ENCODE results near the gene TGFBR2.
"Not testable (repeated sequence)": the region's sequence is repeated elsewhere in the genome, so short reads cannot be mapped to it uniquely, and the experiment has no call there.

Gene TGFBR2

DNA sequence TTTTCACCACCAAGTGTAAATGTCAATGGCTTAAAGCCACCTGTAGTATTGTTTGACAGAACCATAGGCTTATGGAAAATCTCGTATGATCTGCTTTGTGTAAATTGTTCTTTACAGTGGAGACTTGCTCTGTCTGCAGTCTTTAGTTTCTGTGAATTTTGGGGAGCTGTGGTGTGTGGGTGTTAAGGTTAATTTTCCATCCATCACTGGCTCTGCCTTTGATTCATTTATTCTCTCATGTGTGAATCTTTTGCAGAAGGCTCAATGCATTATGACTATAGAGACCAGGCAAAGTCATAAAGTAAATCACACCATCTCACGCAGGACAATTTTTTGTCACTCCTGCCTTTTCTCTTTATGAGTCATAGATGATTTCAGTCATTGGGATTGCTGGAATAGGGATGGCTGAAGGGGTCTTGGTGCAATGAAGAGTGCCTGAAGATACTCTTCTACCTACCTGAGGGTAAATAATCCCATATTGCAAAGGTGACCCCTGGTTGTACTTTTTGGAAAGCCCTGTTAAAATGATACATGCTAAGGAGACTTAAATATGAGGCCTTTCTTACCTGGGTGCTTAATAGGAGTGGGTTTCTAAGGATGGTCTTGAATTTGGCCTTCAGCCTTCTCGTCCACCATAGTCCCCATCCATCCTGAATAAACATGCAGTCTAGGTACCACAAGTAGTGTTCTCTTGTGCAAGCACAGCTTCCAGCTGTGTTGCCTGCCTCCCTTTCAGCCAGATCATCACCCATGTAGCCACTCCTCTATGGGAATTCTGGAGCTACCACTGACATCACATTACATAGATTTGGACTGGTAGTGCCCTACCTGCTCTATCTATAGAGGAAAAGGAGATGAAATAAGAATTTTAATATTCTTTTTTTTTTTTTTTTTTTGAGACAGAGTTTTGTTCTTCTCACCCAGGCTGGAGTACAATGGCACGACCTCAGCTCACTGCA lies 14.3 kb downstream of the TGFBR2 start:
- no peak for DNase-seq

DNA sequence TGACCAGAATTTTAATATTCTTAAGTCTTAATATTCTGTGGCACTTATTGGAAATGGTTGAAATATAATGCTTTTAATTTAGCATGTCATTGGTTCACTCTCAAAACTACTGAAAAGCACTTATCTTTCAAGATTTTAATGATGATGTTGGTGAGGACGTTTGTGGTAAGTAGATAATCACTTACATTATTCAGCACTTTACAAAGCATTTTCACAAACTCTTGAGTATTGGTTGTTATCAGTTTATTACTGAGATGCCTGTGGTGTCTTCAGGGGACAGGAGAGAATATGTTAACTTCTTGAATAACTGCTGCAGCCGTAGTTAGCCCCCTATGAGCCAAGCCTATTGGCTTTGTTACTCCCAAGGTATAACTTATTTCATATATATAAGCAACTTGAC lies 15.2 kb downstream of the TGFBR2 start:
- no peak for DNase-seq

DNA sequence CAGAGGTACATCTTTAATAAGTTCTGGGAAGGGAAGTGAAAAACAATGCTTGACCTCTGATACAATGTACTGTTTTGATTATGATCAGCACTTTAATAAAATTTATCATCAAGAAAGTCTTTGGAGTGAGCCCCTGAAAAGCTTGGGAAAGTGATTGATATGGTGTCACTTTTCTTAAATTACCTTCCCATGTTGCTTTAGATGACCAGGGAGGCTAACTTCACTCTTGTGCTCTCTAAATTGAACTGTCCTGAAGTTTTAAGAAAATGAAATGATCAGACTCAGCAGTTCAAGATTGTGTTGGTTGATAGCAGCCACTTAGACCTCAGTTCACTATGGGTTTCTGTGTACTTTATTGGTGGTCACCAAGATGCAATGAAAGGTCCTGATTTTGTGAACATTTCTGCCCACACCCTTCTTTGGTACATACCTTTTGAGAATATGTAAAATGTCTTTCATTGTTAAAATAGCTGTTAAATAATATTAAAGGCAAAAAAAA lies 15.7 kb downstream of the TGFBR2 start:
- DNase-seq, result no peak

DNA sequence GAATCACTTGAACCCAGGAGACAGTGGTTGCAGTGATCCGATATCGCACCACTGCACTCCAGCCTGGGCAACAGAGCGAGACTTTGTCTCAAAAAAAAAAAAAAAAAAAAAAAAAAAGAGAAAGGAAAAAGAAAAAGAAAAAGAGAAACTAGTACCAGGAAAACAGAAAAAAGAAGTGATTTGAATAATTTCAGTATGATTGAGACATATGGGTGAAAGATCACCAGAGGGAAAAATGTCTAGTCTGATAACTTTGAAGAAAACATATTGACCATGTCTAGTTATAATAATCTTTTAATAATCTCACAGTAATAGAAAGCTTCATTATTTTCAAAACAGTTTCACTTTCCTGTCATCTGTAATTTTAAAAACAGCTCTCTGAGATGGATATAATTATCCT lies 16.4 kb downstream of the TGFBR2 start:
- no peak for DNase-seq

DNA sequence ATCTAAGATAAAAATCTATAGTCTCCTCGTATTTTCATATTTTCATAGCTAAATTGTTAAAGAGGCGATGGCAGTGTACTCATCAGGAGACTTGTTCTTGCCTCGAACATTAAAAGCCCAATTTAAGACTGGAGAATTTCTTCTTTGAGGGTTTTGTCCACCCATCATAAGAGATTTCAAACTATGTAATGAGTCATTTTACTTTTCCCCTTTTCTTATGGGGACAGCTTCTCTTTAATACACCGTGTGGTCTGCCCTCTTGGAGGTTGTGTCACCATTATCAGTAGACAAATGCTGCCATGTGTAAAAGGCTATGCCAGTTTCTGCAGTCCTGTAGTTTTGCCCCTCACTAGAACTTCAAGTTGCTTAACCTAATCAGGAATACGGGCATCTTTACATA lies 16.9 kb downstream of the TGFBR2 start:
- DNase-seq, result no peak

DNA sequence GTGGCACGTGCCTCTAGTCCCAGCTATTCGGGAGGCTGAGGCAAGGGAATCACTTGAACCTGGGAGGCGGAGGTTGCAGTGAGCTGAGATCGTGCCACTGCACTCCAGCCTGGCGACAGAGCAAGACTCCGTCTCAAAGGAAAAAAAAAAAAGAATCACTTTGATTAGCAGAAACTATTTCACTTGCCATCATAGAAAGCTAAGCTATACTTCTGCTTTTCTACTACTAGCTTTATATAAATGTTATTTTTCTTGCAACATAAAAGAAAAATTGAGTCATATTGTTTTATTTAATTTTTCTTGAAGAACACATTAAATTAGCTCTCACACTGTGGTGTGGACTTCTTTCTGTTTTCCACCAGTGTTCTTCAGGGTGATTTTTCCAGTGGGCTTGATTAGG lies 18.1 kb downstream of the TGFBR2 start:
- DNase-seq, result not testable (repeated sequence)

DNA sequence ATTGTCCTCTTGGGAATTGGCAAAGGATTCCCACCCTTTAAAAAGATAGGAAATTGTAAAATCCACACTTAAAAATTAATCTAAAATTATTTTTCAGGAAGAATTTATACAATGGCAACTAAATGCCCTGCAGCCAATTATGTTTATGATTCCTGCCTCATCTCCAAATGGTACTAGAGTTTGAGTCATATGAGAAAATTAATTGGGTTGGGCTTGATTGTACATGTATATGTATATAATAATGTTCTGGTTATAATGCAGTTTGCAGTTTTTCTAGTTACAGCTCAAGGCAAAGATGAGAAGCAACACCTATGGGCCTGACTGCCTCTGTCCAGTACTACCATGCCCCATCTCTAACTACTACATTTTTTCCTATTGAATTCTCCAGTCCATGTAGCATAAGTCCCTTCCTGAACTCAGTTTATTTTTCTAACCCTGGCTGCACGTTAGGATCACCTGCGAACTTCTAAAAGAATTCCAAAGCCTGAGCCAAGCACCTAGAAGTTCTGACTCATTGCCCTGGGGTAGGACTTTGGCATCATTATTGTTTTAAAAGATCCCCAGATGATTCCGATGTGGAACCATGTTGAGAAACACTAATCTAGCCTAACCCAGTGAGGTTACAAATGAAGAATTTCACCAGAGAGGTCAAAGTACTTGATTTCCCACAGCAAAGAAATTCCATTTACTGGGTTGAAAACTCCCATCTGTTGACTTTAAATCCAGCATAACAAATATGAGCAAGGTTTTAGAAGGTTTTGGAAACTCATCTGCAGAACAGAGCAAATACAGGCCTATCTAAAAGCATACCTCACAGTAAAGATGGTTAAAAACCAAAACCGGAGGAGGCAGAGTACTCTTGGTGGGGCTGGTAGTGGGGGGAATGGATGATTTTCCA lies 19.4 kb downstream of the TGFBR2 start:
- DNase-seq, result no peak

DNA sequence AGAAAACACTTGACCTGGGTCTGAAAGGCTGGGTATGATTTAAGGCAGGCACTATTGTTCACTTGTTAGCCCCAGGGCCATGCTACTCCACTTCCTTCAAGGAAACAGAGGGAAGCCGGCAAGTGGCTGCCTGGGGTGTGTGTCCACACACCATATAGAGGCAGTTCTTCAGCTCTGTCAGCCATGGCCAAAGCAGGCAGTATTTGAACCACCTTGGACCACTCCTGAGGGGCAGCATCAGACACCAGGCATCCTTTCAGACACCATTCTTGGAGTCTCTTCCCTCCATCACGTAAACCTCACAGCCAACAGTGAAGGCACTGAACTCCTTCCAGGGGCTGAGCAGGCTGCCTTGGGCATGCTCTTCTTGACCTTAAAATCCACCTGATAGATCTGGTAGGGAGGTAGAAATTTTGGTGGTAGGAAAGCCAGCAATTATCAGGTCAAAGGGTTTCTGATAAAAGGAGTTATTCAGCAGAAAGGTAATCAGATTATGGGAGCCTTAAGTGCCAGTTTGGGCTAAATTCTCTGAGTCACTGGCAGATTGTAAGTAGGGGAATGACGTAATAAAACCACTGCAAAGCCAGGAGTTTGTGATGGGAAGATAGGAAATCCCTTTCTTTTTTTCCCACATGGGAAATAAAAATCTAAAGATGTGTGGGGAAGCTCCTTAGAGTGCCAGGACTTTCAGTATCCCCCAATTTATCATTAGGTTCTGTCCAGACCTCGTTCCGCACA lies 20.2 kb downstream of the TGFBR2 start:
- no peak for DNase-seq

DNA sequence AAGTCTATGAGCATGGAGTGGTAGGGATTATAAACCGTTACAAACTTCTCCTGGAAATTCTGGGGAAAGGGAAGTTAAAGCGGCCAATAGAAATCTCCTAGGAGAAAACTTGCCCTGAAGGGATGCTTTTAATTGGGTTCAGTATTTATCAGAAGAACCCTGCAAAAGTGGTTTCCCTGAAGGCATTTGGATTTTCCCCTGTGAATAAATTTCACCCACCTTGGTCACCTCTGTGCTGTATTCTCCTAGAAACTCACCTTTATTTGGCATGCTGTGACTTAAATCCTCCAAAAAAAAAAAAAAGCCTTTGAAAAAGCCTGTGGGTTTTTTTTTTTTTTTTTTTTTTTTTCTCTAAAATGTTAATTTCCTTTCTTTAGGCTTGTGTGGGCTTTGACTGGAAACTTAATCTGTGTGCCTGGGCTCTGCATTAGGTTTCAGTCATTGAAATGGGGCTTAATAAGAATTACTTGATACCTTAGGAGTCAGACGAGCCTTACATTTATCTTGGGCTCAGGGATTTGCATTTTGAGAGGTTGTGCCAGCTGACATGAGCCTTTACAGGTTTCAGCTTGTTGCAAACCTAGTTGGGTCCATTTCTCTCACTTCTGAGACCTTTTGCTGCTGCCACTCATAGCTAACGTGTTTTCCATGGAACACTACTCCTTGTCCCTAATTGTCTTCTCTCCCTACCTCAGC lies 22.0 kb downstream of the TGFBR2 start:
- DNase-seq, result no peak

DNA sequence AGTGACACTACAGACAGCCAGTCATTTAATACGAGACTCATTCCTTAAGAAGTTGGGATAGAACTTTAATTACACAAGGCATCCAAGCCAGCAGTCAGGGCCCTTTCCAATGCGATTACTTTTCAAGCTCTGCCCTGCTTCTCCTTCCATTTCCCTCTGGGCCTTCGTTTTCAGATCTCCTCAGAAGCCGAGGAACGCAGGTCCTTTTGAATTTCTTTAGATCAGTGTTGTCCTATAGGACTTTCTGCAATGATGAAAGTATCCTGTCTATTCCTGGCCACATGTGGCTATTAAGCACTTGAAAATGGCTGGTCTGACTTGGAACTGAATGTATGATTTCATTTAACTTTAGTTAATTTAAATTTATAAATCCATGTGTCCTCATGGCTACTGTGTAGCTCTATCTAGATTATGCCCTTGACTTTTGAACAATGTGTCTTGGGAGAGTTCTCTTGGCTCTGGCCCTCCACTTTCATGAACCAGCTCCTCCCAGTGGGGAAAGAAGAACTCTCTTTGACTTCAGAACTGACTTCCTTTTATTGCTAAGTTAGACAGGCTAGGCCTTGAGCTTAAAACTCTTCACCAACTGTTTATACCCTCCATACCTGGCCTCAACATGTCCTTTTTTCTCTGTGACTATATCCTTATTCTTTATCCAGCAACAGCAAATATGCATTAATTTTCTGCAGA lies 22.6 kb downstream of the TGFBR2 start:
- no peak for DNase-seq

DNA sequence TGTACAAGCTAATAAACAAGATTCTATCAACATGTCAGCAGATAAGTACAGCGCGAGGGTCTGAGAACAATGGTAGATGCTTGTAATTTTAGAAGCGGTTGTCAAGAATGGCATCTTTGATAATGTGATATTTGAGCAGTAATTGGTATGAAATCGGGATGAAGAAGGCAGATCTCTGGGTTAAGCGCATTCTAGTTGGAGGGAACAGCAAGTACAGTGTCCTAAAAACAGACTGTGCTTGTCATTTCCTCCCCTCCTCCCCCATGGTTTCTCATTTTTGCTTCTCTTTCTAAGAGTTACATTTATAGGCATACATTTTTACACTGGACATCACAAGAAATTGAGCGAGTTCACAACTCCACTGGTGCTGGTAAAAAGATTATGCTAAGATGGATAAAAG lies 23.3 kb downstream of the TGFBR2 start:
- no peak for DNase-seq

DNA sequence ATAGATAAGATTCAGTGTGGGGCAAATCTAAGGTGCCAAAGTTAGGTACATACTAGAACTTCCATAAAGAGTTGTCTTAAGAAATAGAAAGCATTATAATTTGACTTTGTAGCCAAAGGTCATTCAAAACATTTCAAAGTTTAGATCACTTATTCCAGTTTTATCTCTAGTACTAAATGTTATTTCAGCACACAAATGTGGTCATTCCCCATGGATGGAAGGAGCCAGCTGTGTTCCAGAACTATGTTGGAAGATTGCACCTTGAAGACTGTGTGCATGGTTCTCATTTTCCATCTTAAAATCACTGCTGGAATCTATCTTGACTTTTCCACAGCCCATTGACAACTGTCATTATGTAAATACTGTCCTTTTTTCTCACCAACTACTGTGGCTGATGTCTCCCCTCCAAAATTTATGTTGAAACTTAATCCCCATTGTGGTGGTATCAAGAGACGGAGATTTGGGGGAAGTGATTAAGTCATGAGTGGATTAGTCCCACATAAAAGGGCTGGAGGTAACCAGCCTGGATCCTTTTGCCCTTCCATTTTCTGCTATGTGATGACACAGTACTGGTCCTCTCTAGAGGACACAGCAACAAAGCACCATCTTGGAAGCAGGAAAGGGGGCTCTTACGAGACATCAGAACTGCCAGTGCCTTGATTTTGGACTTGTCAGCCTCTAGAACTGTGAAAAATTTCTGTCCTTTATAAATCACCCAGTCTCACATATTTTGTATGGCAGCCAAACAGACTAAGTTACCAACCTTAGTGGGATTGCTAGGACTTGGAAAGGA lies 24.0 kb downstream of the TGFBR2 start:
- DNase-seq, result no peak

DNA sequence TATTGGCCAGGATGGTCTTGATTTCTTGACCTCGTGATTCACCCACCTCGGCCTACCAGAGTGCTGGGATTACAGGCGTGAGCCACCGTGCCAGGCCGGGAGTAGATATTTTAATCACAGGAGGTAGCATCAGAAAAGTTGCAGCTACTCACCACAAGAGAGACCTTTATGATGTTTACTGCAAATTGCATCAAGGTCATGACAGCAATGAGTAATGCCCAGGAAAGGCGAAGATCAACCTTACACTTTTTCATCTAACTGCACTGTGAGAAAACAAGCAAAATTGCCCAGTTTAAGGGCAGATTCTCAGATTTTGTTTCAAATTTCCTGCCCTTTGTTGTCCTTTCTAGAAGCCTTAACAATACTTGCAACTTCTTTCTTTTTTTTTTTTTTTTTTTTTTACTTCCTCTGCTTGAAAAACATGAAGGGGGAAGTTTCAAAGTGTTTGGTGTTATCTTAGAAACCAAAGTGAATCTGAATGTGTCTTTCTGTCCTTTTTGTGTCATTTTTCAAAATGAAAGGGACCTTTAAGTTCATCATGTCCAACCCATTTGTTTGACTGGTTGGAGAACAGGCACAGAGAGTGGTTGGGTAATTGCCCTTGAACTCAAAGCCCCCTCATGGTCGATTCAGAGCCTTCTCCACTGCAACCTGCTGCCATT lies 25.0 kb downstream of the TGFBR2 start:
- DNase-seq, result no peak

DNA sequence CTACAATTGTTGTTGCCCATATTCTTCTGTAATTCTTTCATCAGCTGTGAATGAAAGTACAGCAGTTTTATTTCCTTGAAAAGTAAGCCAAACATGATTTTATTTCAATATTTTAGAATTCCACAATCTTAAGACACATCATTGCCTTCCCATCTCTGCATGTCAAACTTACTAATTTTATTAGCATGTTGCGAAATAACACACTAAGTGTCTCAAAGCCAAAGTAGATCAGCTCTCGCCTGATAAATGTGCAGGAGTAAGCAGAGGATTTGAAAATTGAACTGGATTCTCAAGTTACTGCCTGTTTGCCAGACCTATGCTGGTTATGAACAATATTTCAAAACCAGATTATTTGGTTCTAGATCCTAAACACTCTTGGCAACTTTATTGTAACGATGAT lies 25.7 kb downstream of the TGFBR2 start:
- no peak for DNase-seq

DNA sequence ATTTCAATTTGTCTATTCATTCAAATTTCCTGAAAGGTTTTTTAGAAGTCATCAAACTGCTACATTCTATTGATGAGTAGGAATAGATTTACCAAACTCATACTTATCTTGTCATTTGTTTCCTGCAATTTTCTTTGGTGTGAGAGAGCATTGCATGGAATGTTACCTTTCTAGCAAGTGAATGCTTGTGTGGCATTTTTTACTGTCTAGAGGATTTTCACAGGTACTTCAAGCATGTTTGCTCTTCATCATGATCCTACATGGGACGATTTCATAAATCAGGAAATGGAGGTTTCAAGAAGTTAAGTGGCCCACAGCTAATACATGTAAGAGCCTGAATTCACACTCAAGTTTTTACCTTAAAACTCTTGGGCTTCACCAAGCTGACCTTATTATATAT lies 26.1 kb downstream of the TGFBR2 start:
- DNase-seq, result no peak

DNA sequence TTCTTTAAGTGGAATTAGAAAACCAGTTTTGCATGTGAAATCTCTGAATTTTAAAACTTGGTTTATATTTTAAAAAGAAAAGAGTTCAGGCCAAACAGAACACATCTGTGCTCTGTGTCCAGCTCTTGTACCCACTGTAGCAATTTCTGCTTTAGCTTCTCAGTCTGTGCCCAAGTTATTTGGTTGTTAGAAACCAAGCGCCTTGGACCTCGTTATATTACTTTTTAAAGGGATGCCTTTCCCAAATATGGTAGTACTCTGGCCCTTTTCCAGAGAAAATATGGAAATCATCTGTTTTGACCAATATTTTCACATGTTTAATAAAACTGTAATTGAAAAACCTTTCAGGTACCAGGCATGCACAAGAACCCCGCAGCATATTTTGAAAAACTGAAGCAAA lies 27.3 kb downstream of the TGFBR2 start:
- no peak for DNase-seq

DNA sequence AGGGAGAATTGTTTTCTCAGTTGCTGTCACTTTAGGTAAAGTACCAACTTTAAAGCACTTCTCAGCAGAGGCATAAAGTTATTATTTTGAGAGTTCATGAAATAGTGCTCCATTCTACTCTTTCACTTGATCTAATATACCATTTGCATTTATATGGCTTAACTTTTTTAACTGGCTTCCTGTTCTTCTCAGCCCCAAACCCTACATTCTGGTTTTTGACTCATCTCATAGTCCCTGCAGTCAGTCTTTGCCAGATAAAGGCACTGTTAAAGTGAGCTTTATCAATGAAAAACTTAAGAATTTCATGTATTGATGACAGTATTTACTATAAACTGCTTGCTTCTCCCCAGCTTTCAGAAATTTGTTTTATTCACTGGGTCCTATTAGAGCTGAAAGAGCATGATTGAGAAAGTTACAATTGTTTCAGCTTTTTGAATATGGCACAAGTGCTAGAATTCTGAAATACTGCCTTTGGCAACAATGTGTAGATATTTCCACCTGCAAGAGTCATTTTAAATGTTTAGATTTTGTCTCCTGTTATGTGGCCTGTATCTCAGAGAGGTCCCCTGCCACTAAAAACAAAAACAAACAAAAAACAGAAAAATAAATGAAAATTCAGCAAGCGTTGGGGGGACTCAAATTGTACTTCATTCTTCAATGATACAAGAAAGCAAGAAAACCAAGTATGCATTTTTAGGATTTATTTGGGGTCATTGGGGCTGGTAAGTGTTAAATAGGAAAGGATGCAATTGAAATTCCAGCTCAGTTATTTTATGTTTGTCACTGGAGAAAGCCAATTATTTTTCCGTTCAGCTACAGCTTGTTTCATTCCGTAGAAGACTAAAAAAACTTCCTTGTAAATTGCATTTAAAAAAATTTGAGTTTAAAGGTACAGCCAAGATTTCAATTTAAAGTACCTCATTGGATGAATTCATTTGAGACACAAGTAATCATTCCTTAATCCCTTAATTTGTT lies 28.6 kb downstream of the TGFBR2 start:
- DNase-seq, result no peak

DNA sequence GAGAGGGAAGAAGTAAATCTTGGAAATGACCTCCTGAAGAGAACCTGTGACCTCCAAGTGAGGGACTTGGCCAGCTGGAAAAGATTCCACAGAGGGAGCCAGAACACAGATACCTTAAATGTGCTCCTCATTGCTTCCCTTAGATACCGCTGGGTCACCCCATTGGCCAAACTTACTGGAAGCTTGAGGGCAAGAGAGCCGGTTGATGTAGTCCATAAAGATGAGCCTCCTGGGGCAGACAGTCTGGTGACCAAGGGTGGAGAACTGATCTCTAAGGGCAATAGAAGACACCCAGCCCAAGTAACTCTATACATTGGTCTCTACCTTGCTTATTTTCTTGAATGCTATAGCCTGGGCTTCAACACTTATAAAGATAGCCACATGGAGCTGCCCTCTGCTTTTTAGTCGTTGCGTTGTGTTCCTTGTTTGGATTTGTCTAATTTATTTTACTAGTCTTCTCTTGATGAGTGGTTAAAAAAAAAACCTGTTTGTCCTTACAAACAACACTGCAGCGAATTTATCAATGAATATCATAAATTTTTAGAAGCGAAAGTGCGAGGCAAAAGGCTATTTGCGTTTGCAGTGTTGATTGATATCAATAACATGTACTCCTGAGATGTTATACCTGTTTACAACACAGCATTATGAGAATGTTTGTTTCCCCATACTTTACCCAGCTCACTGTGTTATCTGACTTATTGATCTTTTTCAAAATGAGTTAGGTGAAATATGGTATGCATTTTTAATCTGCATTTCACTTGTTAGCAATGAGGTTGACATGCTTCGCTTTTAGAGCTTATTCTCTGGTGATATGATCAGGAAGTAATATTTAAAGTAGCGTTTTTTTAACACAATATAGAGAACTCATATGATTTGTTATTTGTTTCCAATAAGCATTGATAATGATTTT lies 31.2 kb downstream of the TGFBR2 start:
- DNase-seq, result no peak
